IMR-90 (cell line): Measurements from ENCODE around the gene C8A. TPM values are rescaled to one million over a fixed set of nuclear protein-coding genes. Genes with fewer than 3 reads are reported as not detected.

Experiments
- ATAC-seq: fragments of 200-7000 bp; cut with Tn5 transposase; 2 replicates; pipeline ENCODE4 v1.9.1; 2020; ENCODE audit warnings: low read depth, mild to moderate bottlenecking, moderate library complexity
- BruUV-seq: library from RNA; stranded (reverse); fragments of 400-500 nt; replicated peaks from 2 replicates; lab custom pipeline; 2021; lab: Mats Ljungman, UMichigan
- CTCF ChIA-PET: fragments of 300-600 bp; formaldehyde crosslinking; extraction: SDS; loops from one replicate; lab custom pipeline; 2021; ENCODE audit warnings: antibody characterized with exemption; lab: Yijun Ruan, JAX
- POLR2A ChIA-PET: fragments of 300-600 bp; sonication (Branson Sonifier 250); formaldehyde crosslinking; loops from one replicate; lab custom pipeline; 2022; ENCODE audit warnings: antibody characterized with exemption; ENCODE audit not compliant: unreplicated experiment; lab: Charles Lee
- DNase-seq: peaks from one replicate; pipeline ENCODE4 v3.0.0; 2013
- H2AFZ ChIP-seq: replicated peaks from 2 replicates; pipeline ENCODE3; 2013; ENCODE audit warnings: low read length, mild to moderate bottlenecking; ENCODE audit not compliant: poor library complexity
- H2AK5ac ChIP-seq: 2 replicates; pipeline ENCODE4 v1.6.1; 2013; ENCODE audit warnings: low read depth, low read length, inconsistent platforms
- H2AK9ac ChIP-seq: replicated peaks from 2 replicates; pipeline ENCODE3; 2013; ENCODE audit warnings: mild to moderate bottlenecking, low read depth, low read length, moderate library complexity; ENCODE audit not compliant: poor library complexity
- H2BK120ac ChIP-seq: 2 replicates; pipeline ENCODE4 v1.6.1; 2013; ENCODE audit warnings: low read depth, low read length, inconsistent platforms
- H2BK15ac ChIP-seq: 3 replicates; pipeline ENCODE4 v1.6.1; 2013; ENCODE audit warnings: low read depth, low read length, inconsistent platforms
- H2BK20ac ChIP-seq: 2 replicates; pipeline ENCODE4 v1.6.1; 2013; ENCODE audit warnings: low read depth, mild to moderate bottlenecking, inconsistent platforms, low read length, moderate library complexity
- H2BK5ac ChIP-seq: 2 replicates; pipeline ENCODE4 v1.6.1; 2013; ENCODE audit warnings: mild to moderate bottlenecking, low read depth, low read length, inconsistent platforms; ENCODE audit not compliant: poor library complexity, severe bottlenecking
- H3K14ac ChIP-seq: replicated peaks from 2 replicates; pipeline ENCODE4 v1.6.1; 2013; ENCODE audit warnings: low read depth, low read length, inconsistent platforms
- H3K18ac ChIP-seq: 2 replicates; pipeline ENCODE4 v1.6.1; 2013; ENCODE audit warnings: low read depth, low read length, control low read depth
- H3K23ac ChIP-seq: 2 replicates; pipeline ENCODE4 v1.6.1; 2013; ENCODE audit warnings: low read depth, low read length, inconsistent platforms
- H3K27ac ChIP-seq: 2 replicates; pipeline ENCODE4 v1.5.1; 2013; ENCODE audit warnings: mild to moderate bottlenecking, control low read depth, low read length; ENCODE audit not compliant: insufficient read depth
- H3K27me3 ChIP-seq: 2 replicates; pipeline ENCODE4 v1.6.1; 2013; ENCODE audit warnings: low read length; ENCODE audit not compliant: control insufficient read depth, insufficient read depth
- H3K36me3 ChIP-seq: 2 replicates; pipeline ENCODE4 v1.6.1; 2013; ENCODE audit warnings: low read length, mixed read lengths; ENCODE audit not compliant: control insufficient read depth, insufficient read depth
- H3K4ac ChIP-seq: 2 replicates; pipeline ENCODE4 v1.6.1; 2013; ENCODE audit warnings: low read depth, low read length, inconsistent platforms
- H3K4me1 ChIP-seq: 2 replicates; pipeline ENCODE4 v1.6.1; 2013; ENCODE audit warnings: low read length, mixed read lengths; ENCODE audit not compliant: control insufficient read depth, insufficient read depth
- H3K4me2 ChIP-seq: 2 replicates; pipeline ENCODE4 v1.6.1; 2013; ENCODE audit warnings: low read depth, mild to moderate bottlenecking, control low read depth, low read length, moderate library complexity
- H3K4me3 ChIP-seq: 2 replicates; pipeline ENCODE4 v1.5.1; 2013; ENCODE audit warnings: low read depth, mild to moderate bottlenecking, control low read depth, low read length, moderate library complexity; ENCODE audit not compliant: insufficient read depth
- H3K56ac ChIP-seq: 2 replicates; pipeline ENCODE4 v1.6.1; 2013; ENCODE audit warnings: low read length, inconsistent platforms; ENCODE audit not compliant: insufficient read depth; ENCODE audit errors: extremely low read depth
- H3K79me1 ChIP-seq, 2 experiments: 2 replicates each; pipeline ENCODE4 v1.6.1; 2013; ENCODE audit warnings: low read length in 2 of 2, inconsistent platforms in 1 of 2, low read depth in 1 of 2
- H3K9ac ChIP-seq: 2 replicates; pipeline ENCODE4 v1.6.1; 2013; ENCODE audit warnings: low read depth, low read length, control low read depth
- H3K9me1 ChIP-seq: 2 replicates; pipeline ENCODE4 v1.6.1; 2013; ENCODE audit warnings: low read length, inconsistent platforms; ENCODE audit not compliant: insufficient read depth
- H3K9me3 ChIP-seq: 2 replicates; pipeline ENCODE4 v1.6.1; 2013; ENCODE audit warnings: low read length; ENCODE audit not compliant: control insufficient read depth, insufficient read depth
- H4K20me1 ChIP-seq: 2 replicates; pipeline ENCODE4 v1.6.1; 2013; ENCODE audit warnings: low read length, inconsistent platforms; ENCODE audit not compliant: insufficient read depth
- H4K5ac ChIP-seq: 2 replicates; pipeline ENCODE4 v1.6.1; 2013; ENCODE audit warnings: mild to moderate bottlenecking, low read depth, low read length, control low read depth
- H4K8ac ChIP-seq, 2 experiments: 2 replicates each; pipeline ENCODE4 v1.6.1; 2013; ENCODE audit warnings: low read depth in 2 of 2, low read length in 2 of 2, control low read depth in 1 of 2, inconsistent platforms in 1 of 2
- H4K91ac ChIP-seq: 2 replicates; pipeline ENCODE4 v1.6.1; 2013; ENCODE audit warnings: low read depth, low read length, inconsistent platforms; ENCODE audit not compliant: insufficient read depth
- CHD1 ChIP-seq: IDR thresholded peaks from 2 replicates; pipeline ENCODE4 v1.6.1; 2012; ENCODE audit warnings: low read depth, low read length, improper control_type of control experiment
- ELK1 ChIP-seq: fragments of 150-350 bp; IDR thresholded peaks from 2 replicates; pipeline ENCODE4 v1.6.1; 2016; ENCODE audit warnings: low read depth, mild to moderate bottlenecking, low read length, moderate library complexity, borderline replicate concordance
- MAZ ChIP-seq: IDR thresholded peaks from 2 replicates; pipeline ENCODE4 v1.6.1; 2012; ENCODE audit warnings: low read depth, mild to moderate bottlenecking, low read length, improper control_type of control experiment, moderate library complexity, borderline replicate concordance
- MXI1 ChIP-seq: IDR thresholded peaks from 2 replicates; pipeline ENCODE4 v1.6.1; 2012; ENCODE audit warnings: low read depth, mild to moderate bottlenecking, low read length, moderate library complexity, borderline replicate concordance
- NFE2L2 ChIP-seq: fragments of 150-350 bp; IDR thresholded peaks from 2 replicates; pipeline ENCODE4 v1.6.1; 2016; ENCODE audit warnings: low read depth, mild to moderate bottlenecking, low read length
- RFX5 ChIP-seq: IDR thresholded peaks from 2 replicates; pipeline ENCODE4 v1.8.0; 2012; ENCODE audit warnings: low read depth, mild to moderate bottlenecking, low read length, moderate library complexity
- WGBS, 2 experiments: methylation state at CpG; one replicate each; pipeline versions ENCODE4 v1.1.5 to v1.1.7; 2013; ENCODE audit warnings: missing lambda C conversion rate in 2 of 2; ENCODE audit not compliant: insufficient read length in 1 of 2; ENCODE audit errors: extremely low coverage in 2 of 2; 5-methylcytosine and 5-hydroxymethylcytosine counted together
- dilution Hi-C: fragments of 300-500 bp; cut with HindIII; formaldehyde crosslinking; loops from one replicate; pipeline ENCODE4 v1.14.3; 2018; ENCODE audit warnings: low sequenced_read_pairs; ENCODE audit not compliant: unreplicated experiment
- in situ Hi-C: fragments of 300-500 bp; cut with MboI; formaldehyde crosslinking; loops from 3 replicates; pipeline ENCODE4 v1.14.3; 2019; ENCODE audit warnings: low sequenced_read_pairs, inconsistent platforms, mixed read lengths
- intact Hi-C: fragments of 100-400 bp; cut with micrococcal nuclease; formaldehyde crosslinking; loops from 2 replicates; pipeline ENCODE4 v1.10.0; 2022
- polyA plus RNA-seq, 3 experiments: library from polyadenylated mRNA; depleted of rRNA; stranded (reverse); fragments of >200 nt; gene quantifications; 2 replicates each; pipeline ENCODE4 v1.2.3, GENCODE V29; 2012; ENCODE audit warnings: low replicate concordance in 1 of 3
- total RNA-seq: library from RNA; depleted of rRNA; stranded (reverse); fragments of >200 nt; gene quantifications from 2 replicates; pipeline ENCODE4 v1.2.3, GENCODE V29; 2012
- TF ChIP-seq, protein P1 (sequence below): fragments of 150-350 bp; IDR thresholded peaks from 2 replicates; pipeline ENCODE4 v1.6.1; 2017; ENCODE audit warnings: mild to moderate bottlenecking, antibody characterized with exemption, low read length, low read depth

C8A gene
- total and polyA plus RNA-seq, 2 of the 4 experiments (the other 2 are of a cell fraction), result not detected

DNA sequence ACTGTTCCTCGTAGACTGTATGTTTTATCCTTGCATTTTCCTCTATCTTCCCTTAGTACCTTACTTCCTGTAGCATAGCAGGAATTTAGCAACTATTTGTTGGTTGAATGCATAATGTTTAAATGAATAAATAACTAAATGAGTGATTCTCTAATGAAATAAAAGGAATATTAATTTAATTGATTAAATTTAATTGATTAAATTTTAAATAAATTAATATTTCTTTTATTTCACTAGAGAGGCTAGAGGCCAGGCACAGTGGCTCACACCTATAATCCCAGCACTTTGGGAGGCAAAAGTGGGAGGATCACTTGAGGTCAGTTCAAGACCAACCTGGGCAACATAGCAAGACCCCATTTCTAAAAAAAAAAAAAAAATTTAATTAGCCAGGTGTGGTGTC is 85.4 kb downstream of the C8A start:
- Histone ChIP-seq H3K9me1 (no peaks in the 10 kb centered on the region), H3K4me2 (no peak overlapping the region), H2BK15ac (no peak overlapping the region), H3K9me3 (no peaks in the 10 kb centered on the region), H3K4me1 (no peaks in the 10 kb centered on the region), H3K4ac (no peak overlapping the region), H2BK120ac (no peak overlapping the region), H2BK20ac (no peak overlapping the region), H3K36me3 (no peaks in the 10 kb centered on the region), H3K4me3 (no peak overlapping the region), H3K9ac (no peak overlapping the region), H2AK5ac (no peak overlapping the region), H3K56ac (no peak overlapping the region), H4K91ac (no peak overlapping the region), H2AK9ac (no peak overlapping the region), H2BK5ac (no peak overlapping the region), H4K5ac (no peak overlapping the region), H4K8ac (no peak overlapping the region), H3K14ac (no peak overlapping the region), H3K23ac (no peak overlapping the region), H3K27me3 (peaks cover 7% of the 10 kb centered on the region), H2AFZ (no peak overlapping the region), H3K18ac (no peak overlapping the region), H4K20me1 (no peaks in the 10 kb centered on the region), H3K27ac (no peak overlapping the region), H3K79me1 (no peaks in the 10 kb centered on the region)
- in situ Hi-C loops, result no loop called here
- intact Hi-C loops, result no loop called here
- dilution Hi-C loops, result no loop called here
- ATAC-seq (no peak), DNase-seq (no peak)
- ChIA-PET CTCF (no interaction called here), POLR2A (no interaction called here)
- TF ChIP-seq MAZ (no peak), RFX5 (no peak), MXI1 (no peak), ELK1 (no peak), NFE2L2 (no peak), CHD1 (no peak)
- TF ChIP-seq, protein P1, sequence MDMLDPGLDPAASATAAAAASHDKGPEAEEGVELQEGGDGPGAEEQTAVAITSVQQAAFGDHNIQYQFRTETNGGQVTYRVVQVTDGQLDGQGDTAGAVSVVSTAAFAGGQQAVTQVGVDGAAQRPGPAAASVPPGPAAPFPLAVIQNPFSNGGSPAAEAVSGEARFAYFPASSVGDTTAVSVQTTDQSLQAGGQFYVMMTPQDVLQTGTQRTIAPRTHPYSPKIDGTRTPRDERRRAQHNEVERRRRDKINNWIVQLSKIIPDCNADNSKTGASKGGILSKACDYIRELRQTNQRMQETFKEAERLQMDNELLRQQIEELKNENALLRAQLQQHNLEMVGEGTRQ, result no peak
- BruUV-seq, result no TSS peak
- WGBS, 2 experiments, result no CpG with 5 or more reads among the region's 1 CpG
